ENCODE results near the gene MATN3. TPM values are rescaled to one million over a fixed set of nuclear protein-coding genes. Genes with fewer than 3 reads are reported as not detected.
A peak's percentile ranks its signal among the peaks of the same experiment; 100 is the strongest.

Gene MATN3, protein sequence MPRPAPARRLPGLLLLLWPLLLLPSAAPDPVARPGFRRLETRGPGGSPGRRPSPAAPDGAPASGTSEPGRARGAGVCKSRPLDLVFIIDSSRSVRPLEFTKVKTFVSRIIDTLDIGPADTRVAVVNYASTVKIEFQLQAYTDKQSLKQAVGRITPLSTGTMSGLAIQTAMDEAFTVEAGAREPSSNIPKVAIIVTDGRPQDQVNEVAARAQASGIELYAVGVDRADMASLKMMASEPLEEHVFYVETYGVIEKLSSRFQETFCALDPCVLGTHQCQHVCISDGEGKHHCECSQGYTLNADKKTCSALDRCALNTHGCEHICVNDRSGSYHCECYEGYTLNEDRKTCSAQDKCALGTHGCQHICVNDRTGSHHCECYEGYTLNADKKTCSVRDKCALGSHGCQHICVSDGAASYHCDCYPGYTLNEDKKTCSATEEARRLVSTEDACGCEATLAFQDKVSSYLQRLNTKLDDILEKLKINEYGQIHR
- 58.1 and 60.8 TPM in 2 replicates for polyA plus RNA-seq (2013)

DNA sequence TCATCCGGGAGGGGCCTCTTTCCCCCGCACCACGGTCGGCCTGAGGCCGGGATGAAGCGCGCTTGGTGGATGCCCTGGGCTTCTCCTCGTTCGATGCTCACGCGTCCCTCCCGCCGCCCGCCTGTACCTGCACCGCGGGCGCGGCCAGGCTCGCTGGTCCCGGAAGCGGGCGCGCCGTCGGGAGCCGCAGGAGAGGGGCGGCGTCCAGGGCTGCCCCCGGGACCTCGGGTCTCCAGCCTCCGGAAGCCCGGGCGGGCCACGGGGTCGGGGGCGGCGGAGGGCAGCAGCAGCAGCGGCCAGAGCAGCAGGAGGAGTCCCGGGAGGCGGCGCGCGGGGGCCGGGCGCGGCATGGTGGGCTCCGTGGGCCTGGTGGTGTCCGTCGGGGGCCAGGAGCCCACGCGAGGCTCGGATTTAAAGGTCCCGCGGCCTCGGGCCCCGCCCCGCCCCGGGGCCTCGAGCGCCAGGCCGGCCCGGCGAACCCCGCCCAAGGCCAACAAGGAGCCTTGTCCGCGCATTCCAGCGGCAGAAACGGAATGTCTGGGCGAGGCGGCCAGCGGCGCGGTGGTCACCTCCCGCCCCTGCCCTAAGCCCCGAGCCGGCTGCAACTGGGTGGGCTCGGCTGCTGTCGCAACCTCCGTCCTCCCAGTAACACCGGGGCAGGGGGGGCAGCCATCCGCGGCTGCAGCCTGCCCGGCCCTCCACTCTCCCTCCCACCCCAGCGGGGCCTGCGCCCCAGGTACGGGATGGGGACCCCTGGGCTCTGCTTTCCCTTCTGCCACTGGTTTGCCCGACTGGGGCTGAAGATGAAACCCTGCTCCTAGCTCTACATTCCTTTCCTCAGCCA lies at the start of gene MATN3:
MATN3 (minus strand) TSS at position 387 of the 844 bp plus-strand sequence; CDS start at position 350, 37 bp downstream.
- DNase-seq = peak; percentile 9 to 58
- peak within 1 kb of the TSS; percentile 92 for H2AFZ ChIP-seq (ENCODE audit: insufficient read depth, low read length, poor library complexity)
- H3K9me3 ChIP-seq (ENCODE audit: insufficient read depth, low read depth, low read length) = peaks cover 2% of the 10 kb centered on the region
- peak within 1 kb of the TSS; percentile 90 for H3K4me2 ChIP-seq (ENCODE audit: low read length)
- peak within 1 kb of the TSS; percentile 62 for H3K4me3 ChIP-seq (ENCODE audit: low read depth, low read length)
- H3K4ac ChIP-seq (ENCODE audit: low read depth, low read length) = peak within 1 kb of the TSS; percentile 97
- peak within 1 kb of the TSS; percentile 97 for H3K18ac ChIP-seq (ENCODE audit: low read length)
- H3K79me2 ChIP-seq (ENCODE audit: control insufficient read depth, insufficient read depth, low read length, poor library complexity) = peaks cover 5% of the 10 kb centered on the region
- peak within 1 kb of the TSS; percentile 99 for H4K91ac ChIP-seq (ENCODE audit: low read depth, low read length)
- H2BK12ac ChIP-seq (ENCODE audit: low read length) = peak within 1 kb of the TSS; percentile 92
- H3K14ac ChIP-seq (ENCODE audit: low read length) = peak within 1 kb of the TSS; percentile 97
- H3K9ac ChIP-seq (ENCODE audit: low read length) = peak within 1 kb of the TSS; percentile 85
- no peaks in the 10 kb centered on the region for H3K27me3 ChIP-seq (ENCODE audit: insufficient read depth, low read length)
- peak within 1 kb of the TSS; percentile 92 for H3K27ac ChIP-seq (ENCODE audit: low read depth, low read length)
- WGBS (ENCODE audit: extremely low coverage, insufficient coverage, insufficient read length) = no CpG with 5 or more reads among the region's 87 CpGs
- H3K36me3 ChIP-seq (ENCODE audit: control insufficient read depth in 1 of 2, insufficient read depth in 2 of 2, low read length in 2 of 2) = peaks cover 0 to 3% of the 10 kb centered on the region in 2 experiments
- peak within 1 kb of the TSS; percentile 98 for H4K8ac ChIP-seq (ENCODE audit: low read depth, low read length)
- peak within 1 kb of the TSS; percentile 80 for H4K12ac ChIP-seq (ENCODE audit: low read depth, low read length)
- peak within 1 kb of the TSS; percentile 92 for H2AK5ac ChIP-seq (ENCODE audit: low read length)
- H2BK120ac ChIP-seq (ENCODE audit: insufficient read depth, low read length, poor library complexity) = peak within 1 kb of the TSS; percentile 83
- H3K4me1 ChIP-seq (ENCODE audit: control insufficient read depth in 1 of 2, insufficient read depth in 2 of 2, low read length in 2 of 2) = peaks cover 14 to 19% of the 10 kb centered on the region in 2 experiments
- peaks cover 17% of the 10 kb centered on the region for H3K79me1 ChIP-seq (ENCODE audit: low read length)
- H3K23ac ChIP-seq (ENCODE audit: low read length) = no peak within 1 kb of the TSS
- H2BK5ac ChIP-seq (ENCODE audit: low read depth, low read length, poor library complexity) = peak within 1 kb of the TSS; percentile 85

DNA sequence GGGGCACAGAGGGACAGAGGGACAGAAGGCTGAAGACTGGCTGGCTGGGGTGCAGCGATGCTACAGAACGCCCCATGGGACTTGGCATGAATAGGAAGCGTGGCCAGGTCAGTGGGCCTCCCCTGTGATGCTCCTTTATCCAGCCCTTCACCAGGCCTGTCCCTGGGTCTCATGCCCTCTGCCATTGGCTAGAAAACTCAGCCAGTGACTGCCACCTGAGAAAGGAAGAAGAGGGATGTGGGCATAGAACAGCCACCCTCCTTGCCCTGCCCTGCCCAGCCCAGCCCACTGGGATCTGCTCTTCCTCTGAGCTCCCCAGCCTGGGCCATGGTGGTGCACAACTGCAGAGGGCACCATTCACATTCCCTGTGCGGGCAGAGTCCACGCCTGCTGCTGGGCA lies 49.5 kb upstream of the MATN3 start:
- Histone ChIP-seq H3K27ac (ENCODE audit: low read depth, low read length) (no peak overlapping the region), H2AFZ (ENCODE audit: insufficient read depth, low read length, poor library complexity) (no peak overlapping the region), H3K9me3 (ENCODE audit: insufficient read depth, low read depth, low read length) (peaks cover 1% of the 10 kb centered on the region), H3K4me3 (ENCODE audit: low read depth, low read length) (no peak overlapping the region), H3K4me2 (ENCODE audit: low read length) (no peak overlapping the region), H3K4ac (ENCODE audit: low read depth, low read length) (no peak overlapping the region), H3K23ac (ENCODE audit: low read length) (no peak overlapping the region), H3K79me1 (ENCODE audit: low read length) (peaks cover 5% of the 10 kb centered on the region), H3K18ac (ENCODE audit: low read length) (no peak overlapping the region), H3K9ac (ENCODE audit: low read length) (no peak overlapping the region), H2BK5ac (ENCODE audit: low read depth, low read length, poor library complexity) (no peak overlapping the region), H2BK12ac (ENCODE audit: low read length) (no peak overlapping the region), H3K14ac (ENCODE audit: low read length) (no peak overlapping the region), H3K36me3 (ENCODE audit: control insufficient read depth in 1 of 2, insufficient read depth in 2 of 2, low read length in 2 of 2) (no peaks in the 10 kb centered on the region), H4K91ac (ENCODE audit: low read depth, low read length) (no peak overlapping the region), H2AK5ac (ENCODE audit: low read length) (peak overlapping the region; percentile 13), H3K27me3 (ENCODE audit: insufficient read depth, low read length) (no peaks in the 10 kb centered on the region), H4K8ac (ENCODE audit: low read depth, low read length) (no peak overlapping the region), H4K12ac (ENCODE audit: low read depth, low read length) (no peak overlapping the region), H2BK120ac (ENCODE audit: insufficient read depth, low read length, poor library complexity) (no peak overlapping the region), H3K79me2 (ENCODE audit: control insufficient read depth, insufficient read depth, low read length, poor library complexity) (peaks cover 3% of the 10 kb centered on the region), H3K4me1 (ENCODE audit: control insufficient read depth in 1 of 2, insufficient read depth in 2 of 2, low read length in 2 of 2) (peaks cover 10 to 20% of the 10 kb centered on the region in 2 experiments)
- no peak for DNase-seq
- WGBS (ENCODE audit: extremely low coverage, insufficient coverage, insufficient read length) = no CpG with 5 or more reads among the region's 5 CpGs

DNA sequence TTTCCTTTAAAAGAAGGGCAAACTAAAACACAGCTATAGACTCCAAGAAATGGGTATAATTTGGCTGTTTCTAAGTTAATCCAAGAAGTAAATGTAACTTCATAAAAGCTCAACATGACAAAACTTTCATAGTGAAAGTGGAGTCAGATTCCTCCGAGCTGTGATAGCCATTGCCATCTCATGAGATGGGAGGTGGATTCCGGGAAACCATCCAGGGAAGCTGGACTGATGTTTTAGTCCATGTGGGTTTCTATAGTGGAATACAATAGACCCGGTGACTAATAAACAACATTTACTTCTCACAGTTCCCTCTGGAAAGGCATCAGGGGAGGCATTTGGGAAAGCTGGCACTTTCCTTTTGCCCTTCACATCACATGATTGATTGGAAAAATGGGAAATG lies 49.0 kb upstream of the MATN3 start:
- WGBS (ENCODE audit: extremely low coverage, insufficient coverage, insufficient read length) = no CpG with 5 or more reads among the region's 3 CpGs
- Histone ChIP-seq H4K8ac (ENCODE audit: low read depth, low read length) (no peak overlapping the region), H4K12ac (ENCODE audit: low read depth, low read length) (no peak overlapping the region)

DNA sequence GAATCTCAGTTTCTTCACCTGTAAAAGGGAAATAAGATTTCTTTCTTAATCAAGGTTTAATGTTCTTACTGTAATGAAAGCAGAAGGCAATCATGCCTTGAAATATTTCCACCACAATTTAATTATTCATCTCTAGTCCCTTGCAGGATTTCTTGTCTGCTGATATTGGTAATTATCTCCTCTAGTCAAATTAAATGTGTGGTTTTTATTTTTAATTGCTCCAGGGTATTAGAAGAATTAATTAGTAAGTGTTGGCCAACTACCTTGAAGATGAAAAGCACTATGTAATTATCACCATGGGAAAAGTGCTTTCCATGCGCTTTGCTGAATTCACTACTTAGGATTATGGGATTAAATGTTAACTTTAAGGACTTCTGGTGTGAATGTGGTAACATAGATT lies 47.6 kb upstream of the MATN3 start:
- H3K9me3 ChIP-seq (ENCODE audit: insufficient read depth, low read depth, low read length) = no peaks in the 10 kb centered on the region
- H4K8ac ChIP-seq (ENCODE audit: low read depth, low read length) = no peak overlapping the region

More for the DNA sequence above, 49.0 kb upstream of the MATN3 start:
- Histone ChIP-seq H3K79me1 (ENCODE audit: low read length) (peaks cover 5% of the 10 kb centered on the region), H3K18ac (ENCODE audit: low read length) (no peak overlapping the region), H3K4me1 (ENCODE audit: control insufficient read depth in 1 of 2, insufficient read depth in 2 of 2, low read length in 2 of 2) (peaks cover 10 to 19% of the 10 kb centered on the region in 2 experiments), H2BK12ac (ENCODE audit: low read length) (no peak overlapping the region), H3K14ac (ENCODE audit: low read length) (no peak overlapping the region), H3K27me3 (ENCODE audit: insufficient read depth, low read length) (no peaks in the 10 kb centered on the region), H3K4me2 (ENCODE audit: low read length) (no peak overlapping the region), H4K91ac (ENCODE audit: low read depth, low read length) (no peak overlapping the region), H2AFZ (ENCODE audit: insufficient read depth, low read length, poor library complexity) (no peak overlapping the region), H3K23ac (ENCODE audit: low read length) (no peak overlapping the region), H2BK120ac (ENCODE audit: insufficient read depth, low read length, poor library complexity) (no peak overlapping the region), H3K79me2 (ENCODE audit: control insufficient read depth, insufficient read depth, low read length, poor library complexity) (peaks cover 3% of the 10 kb centered on the region), H3K4ac (ENCODE audit: low read depth, low read length) (no peak overlapping the region), H3K36me3 (ENCODE audit: control insufficient read depth in 1 of 2, insufficient read depth in 2 of 2, low read length in 2 of 2) (no peaks in the 10 kb centered on the region), H3K9me3 (ENCODE audit: insufficient read depth, low read depth, low read length) (peaks cover under 1% of the 10 kb centered on the region), H3K4me3 (ENCODE audit: low read depth, low read length) (no peak overlapping the region), H2AK5ac (ENCODE audit: low read length) (no peak overlapping the region), H3K27ac (ENCODE audit: low read depth, low read length) (no peak overlapping the region), H3K9ac (ENCODE audit: low read length) (no peak overlapping the region), H2BK5ac (ENCODE audit: low read depth, low read length, poor library complexity) (no peak overlapping the region)
- DNase-seq = no peak

More for the DNA sequence above, 47.6 kb upstream of the MATN3 start:
- no CpG with 5 or more reads among the region's 1 CpG for WGBS (ENCODE audit: extremely low coverage, insufficient coverage, insufficient read length)
- Histone ChIP-seq H2BK12ac (ENCODE audit: low read length) (no peak overlapping the region), H3K27me3 (ENCODE audit: insufficient read depth, low read length) (no peaks in the 10 kb centered on the region), H3K36me3 (ENCODE audit: control insufficient read depth in 1 of 2, insufficient read depth in 2 of 2, low read length in 2 of 2) (no peaks in the 10 kb centered on the region), H3K4me2 (ENCODE audit: low read length) (no peak overlapping the region), H2AK5ac (ENCODE audit: low read length) (no peak overlapping the region), H3K4me3 (ENCODE audit: low read depth, low read length) (no peak overlapping the region), H2BK5ac (ENCODE audit: low read depth, low read length, poor library complexity) (no peak overlapping the region), H3K23ac (ENCODE audit: low read length) (no peak overlapping the region), H3K9ac (ENCODE audit: low read length) (no peak overlapping the region), H2AFZ (ENCODE audit: insufficient read depth, low read length, poor library complexity) (no peak overlapping the region), H4K12ac (ENCODE audit: low read depth, low read length) (no peak overlapping the region), H3K27ac (ENCODE audit: low read depth, low read length) (no peak overlapping the region), H3K4me1 (ENCODE audit: control insufficient read depth in 1 of 2, insufficient read depth in 2 of 2, low read length in 2 of 2) (peaks cover 3 to 10% of the 10 kb centered on the region in 2 experiments), H4K91ac (ENCODE audit: low read depth, low read length) (no peak overlapping the region), H3K79me2 (ENCODE audit: control insufficient read depth, insufficient read depth, low read length, poor library complexity) (no peaks in the 10 kb centered on the region), H3K79me1 (ENCODE audit: low read length) (no peaks in the 10 kb centered on the region), H3K14ac (ENCODE audit: low read length) (no peak overlapping the region), H3K4ac (ENCODE audit: low read depth, low read length) (no peak overlapping the region), H2BK120ac (ENCODE audit: insufficient read depth, low read length, poor library complexity) (no peak overlapping the region), H3K18ac (ENCODE audit: low read length) (no peak overlapping the region)
- no peak for DNase-seq
